Measurements from ENCODE around the gene EYS.

GRCh38 chr6:64249115-64249514 is 1457.9 kb downstream of the EYS start:
- no peak for TF ChIP-seq EZH2 (IDR thresholded peaks at IDR 0.05)
- no peak for TF ChIP-seq POLR2AphosphoS5 (IDR thresholded peaks at IDR 0.05; ENCODE audit: borderline replicate concordance, low read depth, low read length)

All from SK-N-MC (cell line).